Measurements from ENCODE around the gene TSC22D1.
"Not testable (repeated sequence)": the region's sequence is repeated elsewhere in the genome, so short reads cannot be mapped to it uniquely, and the experiment has no call there.

TSC22D1 gene

GRCh38 chr13:44617648-44618047 lies 41.5 kb upstream of the TSC22D1 start:
- H3K4me3 ChIP-seq (ENCODE audit: low read depth, low read length), result no peak overlapping the region
- no peak for DNase-seq (ENCODE audit: low read depth, low spot score)
- ChIA-PET POLR2A (no interaction called here), CTCF (no interaction called here)
- TF ChIP-seq CTCF (IDR thresholded peaks at IDR 0.05; ENCODE audit: insufficient read depth, low read length, missing control alignments), result no peak

GRCh38 chr13:44609137-44609536 lies 33.0 kb upstream of the TSC22D1 start:
- no peak for DNase-seq (ENCODE audit: low read depth, low spot score)
- ChIA-PET CTCF (interaction anchor here (0.9 kb wide), 1 partner anchor 212 kb away, joined by 3 read pairs; no protein-coding TSS in a partner anchor), POLR2A (no interaction called here)
- TF ChIP-seq CTCF (IDR thresholded peaks at IDR 0.05; ENCODE audit: insufficient read depth, low read length, missing control alignments), result no peak
- no peak overlapping the region for H3K4me3 ChIP-seq (ENCODE audit: low read depth, low read length)

- ChIA-PET POLR2A (no interaction called here), CTCF (no interaction called here)
- DNase-seq (ENCODE audit: low read depth, low spot score), result no peak
- no peak overlapping the region for H3K4me3 ChIP-seq (ENCODE audit: low read depth, low read length)
- TF ChIP-seq CTCF (IDR thresholded peaks at IDR 0.05; ENCODE audit: insufficient read depth, low read length, missing control alignments), result no peak
Observed at GRCh38 chr13:44605721-44606120, 29.6 kb upstream of the TSC22D1 start.

- no peak overlapping the region for H3K4me3 ChIP-seq (ENCODE audit: low read depth, low read length)
- ChIA-PET POLR2A (no interaction called here), CTCF (no interaction called here)
- no peak for TF ChIP-seq CTCF (IDR thresholded peaks at IDR 0.05; ENCODE audit: insufficient read depth, low read length, missing control alignments)
- DNase-seq (ENCODE audit: low read depth, low spot score), result no peak
Observed at GRCh38 chr13:44605275-44605674, 29.1 kb upstream of the TSC22D1 start.

- POLR2A ChIA-PET, result no interaction called here
- no peak for DNase-seq (ENCODE audit: low read depth, low spot score)
- no peak for TF ChIP-seq CTCF (IDR thresholded peaks at IDR 0.05; ENCODE audit: insufficient read depth, low read length, missing control alignments)
- CTCF ChIA-PET, result no interaction called here
- H3K4me3 ChIP-seq (ENCODE audit: low read depth, low read length), result no peak overlapping the region
Observed at GRCh38 chr13:44601586-44601985, 25.5 kb upstream of the TSC22D1 start.

GRCh38 chr13:44593861-44594592 lies 17.9 kb upstream of the TSC22D1 start:
- DNase-seq (ENCODE audit: low read depth, low spot score); H3K4me3 ChIP-seq (ENCODE audit: low read depth, low read length); POLR2A ChIA-PET: not testable (repeated sequence)
- CTCF ChIA-PET, result interaction anchor here (0.8 to 1.9 kb wide), 2 partner anchors 9 to 10 kb away, joined by 4 to 5 read pairs; no protein-coding TSS in a partner anchor

GRCh38 chr13:44592216-44592847 lies 16.2 kb upstream of the TSC22D1 start:
- no peak overlapping the region for H3K4me3 ChIP-seq (ENCODE audit: low read depth, low read length)
- POLR2A ChIA-PET, result no interaction called here
- CTCF ChIA-PET, result no interaction called here
- no peak for DNase-seq (ENCODE audit: low read depth, low spot score)
- TF ChIP-seq CTCF (IDR thresholded peaks at IDR 0.05; ENCODE audit: insufficient read depth, low read length, missing control alignments), result no peak

Data from AG04449 (cell line).